Ovary (tissue), 3 donors: ENCODE measurements around the gene CYP27B1.

ENCODE experiments used
- CTCF ChIP-seq, 3 donors: fragments of 450-650 bp in 2 of 3; fragments of 200-600 bp in 1 of 3; IDR thresholded peaks; one replicate each; pipeline versions ENCODE4 v1.5.1 to v1.8.0; 2016 to 2022; ENCODE audit warnings: antibody characterized with exemption in 3 of 3, mild to moderate bottlenecking in 1 of 3
- POLR2A ChIP-seq: fragments of 450-650 bp; IDR thresholded peaks from one replicate; pipeline ENCODE4 v1.6.1; 2017; ENCODE audit warnings: antibody characterized with exemption, mild to moderate bottlenecking, moderate library complexity
- donor health status: DM: no; HTN: no; CAD: no.

GRCh38 chr12:57741413-57741789 is 25.5 kb downstream of the CYP27B1 start:
- TF ChIP-seq CTCF (IDR thresholded peaks at IDR 0.05) (no peak), POLR2A (no peak)
